Measurements from ENCODE around the gene NUDT22. TPM values are rescaled to one million over a fixed set of nuclear protein-coding genes. Genes with fewer than 3 reads are reported as not detected.

NUDT22 gene
- polyA plus RNA-seq, 1 donor from 2014 or later = 47.3 TPM

- H3K9ac ChIP-seq (ENCODE audit: low read length) = no peak overlapping the region
- no peak for TF ChIP-seq POLR2AphosphoS5 (IDR thresholded peaks at IDR 0.05)
- no peak for TF ChIP-seq EZH2 (IDR thresholded peaks at IDR 0.05; ENCODE audit: borderline replicate concordance, insufficient read depth, low read length, poor library complexity, severe bottlenecking)
- TF ChIP-seq SMC3 (conservative IDR thresholded peaks at IDR 0.05; ENCODE audit: poor library complexity) = no peak
- no peak for TF ChIP-seq MXI1 (conservative IDR thresholded peaks at IDR 0.05; ENCODE audit: poor library complexity, severe bottlenecking)
- no peak for TF ChIP-seq CTCF (IDR thresholded peaks at IDR 0.05; ENCODE audit: poor library complexity, severe bottlenecking)
- no peak for TF ChIP-seq RAD21 (conservative IDR thresholded peaks at IDR 0.05)
- TF ChIP-seq REST (IDR thresholded peaks at IDR 0.05; ENCODE audit: borderline replicate concordance) = no peak
- no peak overlapping the region for H3K27ac ChIP-seq (ENCODE audit: low read length)
- H4K20me1 ChIP-seq (ENCODE audit: insufficient read depth) = no peaks in the 10 kb centered on the region
- no peaks in the 10 kb centered on the region for H3K79me2 ChIP-seq (replicated peaks; ENCODE audit: insufficient read depth, low read length)
- no peaks in the 10 kb centered on the region for H3K9me3 ChIP-seq (ENCODE audit: low read length)
- H3K27me3 ChIP-seq (ENCODE audit: insufficient read depth, low read depth, low read length) = no peaks in the 10 kb centered on the region
- no peak overlapping the region for H2AFZ ChIP-seq (ENCODE audit: low read depth, low read length)
- no peaks in the 10 kb centered on the region for H3K36me3 ChIP-seq (ENCODE audit: insufficient read depth, low read length)
- peak overlapping the region; percentile 40 for H3K4me3 ChIP-seq (ENCODE audit: low read length)
- H3K9me2 ChIP-seq (ENCODE audit: insufficient read depth, low read length) = no peaks in the 10 kb centered on the region
- H3K4me2 ChIP-seq (ENCODE audit: low read length) = no peak overlapping the region
- H3F3A ChIP-seq (ENCODE audit: insufficient read depth, low read length, poor library complexity, severe bottlenecking) = peaks cover 6% of the 10 kb centered on the region
Measured at GRCh38 chr11:64180891-64181290, 45.2 kb upstream of the NUDT22 start.

GRCh38 chr11:64181506-64182411, 44.3 kb upstream of the NUDT22 start:
- no peaks in the 10 kb centered on the region for H3K36me3 ChIP-seq (ENCODE audit: insufficient read depth, low read length)
- H3K27ac ChIP-seq (ENCODE audit: low read length) = no peak overlapping the region
- H2AFZ ChIP-seq (ENCODE audit: low read depth, low read length) = no peak overlapping the region
- no peaks in the 10 kb centered on the region for H3K79me2 ChIP-seq (replicated peaks; ENCODE audit: insufficient read depth, low read length)
- no peaks in the 10 kb centered on the region for H3K9me2 ChIP-seq (ENCODE audit: insufficient read depth, low read length)
- H3K9me3 ChIP-seq (ENCODE audit: low read length) = no peaks in the 10 kb centered on the region
- H4K20me1 ChIP-seq (ENCODE audit: insufficient read depth) = peaks cover 5% of the 10 kb centered on the region
- H3K27me3 ChIP-seq (ENCODE audit: insufficient read depth, low read depth, low read length) = no peaks in the 10 kb centered on the region
- H3K9ac ChIP-seq (ENCODE audit: low read length) = no peak overlapping the region
- peaks cover 6% of the 10 kb centered on the region for H3F3A ChIP-seq (ENCODE audit: insufficient read depth, low read length, poor library complexity, severe bottlenecking)
- TF ChIP-seq SMC3 (conservative IDR thresholded peaks at IDR 0.05; ENCODE audit: poor library complexity) = no peak
- no peak for TF ChIP-seq RAD21 (conservative IDR thresholded peaks at IDR 0.05)
- TF ChIP-seq MXI1 (conservative IDR thresholded peaks at IDR 0.05; ENCODE audit: poor library complexity, severe bottlenecking) = no peak
- no peak for TF ChIP-seq REST (IDR thresholded peaks at IDR 0.05; ENCODE audit: borderline replicate concordance)
- no peak for TF ChIP-seq CTCF (IDR thresholded peaks at IDR 0.05; ENCODE audit: poor library complexity, severe bottlenecking)
- no peak for TF ChIP-seq TAF1 (IDR thresholded peaks at IDR 0.05; ENCODE audit: low read depth)
- TF ChIP-seq EP300 (conservative IDR thresholded peaks at IDR 0.05; ENCODE audit: poor library complexity, severe bottlenecking) = no peak
- TF ChIP-seq POLR2AphosphoS5 (IDR thresholded peaks at IDR 0.05) = no peak
- TF ChIP-seq EZH2 (IDR thresholded peaks at IDR 0.05; ENCODE audit: borderline replicate concordance, insufficient read depth, low read length, poor library complexity, severe bottlenecking) = no peak
- H3K4me2 ChIP-seq (ENCODE audit: low read length) = no peak overlapping the region
- H3K4me3 ChIP-seq (ENCODE audit: low read length) = peak overlapping the region; percentile 40

All from neural cell (in vitro differentiated cells).